Thymus (tissue), 11 donors: ENCODE measurements around the gene ASTN2. TPM values are rescaled to one million over a fixed set of nuclear protein-coding genes. Genes with fewer than 3 reads are reported as not detected.

Experiments
- DNase-seq, 9 donors: peaks; one replicate each; pipeline ENCODE4 v3.0.0-alpha.2; 2013; ENCODE audit warnings: low spot score in 9 of 9, low read depth in 6 of 9, missing footprints in 1 of 9
- H3K27ac ChIP-seq, 2 donors: one replicate each; pipeline ENCODE4 v1.5.1; 2013; ENCODE audit warnings: control low read depth in 1 of 2, low read depth in 1 of 2, low read length in 1 of 2, mild to moderate bottlenecking in 1 of 2, moderate library complexity in 1 of 2
- H3K27me3 ChIP-seq, 2 donors: one replicate each; pipeline ENCODE4 v1.5.1; 2013; ENCODE audit warnings: low read length in 1 of 2; ENCODE audit not compliant: control insufficient read depth in 2 of 2, insufficient read depth in 1 of 2
- H3K36me3 ChIP-seq, 2 donors: one replicate each; pipeline ENCODE4 v1.5.1; 2013; ENCODE audit warnings: low read length in 1 of 2, mild to moderate bottlenecking in 1 of 2, moderate library complexity in 1 of 2; ENCODE audit not compliant: control insufficient read depth in 2 of 2, insufficient read depth in 2 of 2
- H3K4me1 ChIP-seq, 2 donors: one replicate each; pipeline ENCODE4 v1.5.1; 2013; ENCODE audit warnings: low read length in 2 of 2; ENCODE audit not compliant: control insufficient read depth in 2 of 2, insufficient read depth in 2 of 2
- H3K4me3 ChIP-seq, 2 donors: one replicate each; pipeline ENCODE4 v1.5.1; 2013; ENCODE audit warnings: low read length in 2 of 2, control low read depth in 1 of 2, mild to moderate bottlenecking in 1 of 2
- H3K9me3 ChIP-seq, 2 donors: one replicate each; pipeline ENCODE4 v1.5.1; 2013; ENCODE audit warnings: low read length in 1 of 2, mild to moderate bottlenecking in 1 of 2; ENCODE audit not compliant: control insufficient read depth in 2 of 2, insufficient read depth in 1 of 2
- WGBS: extraction: QIAGEN DNeasy Blood & Tissue Kit; methylation state at CpG from one replicate; pipeline ENCODE4 v1.1.7; 2013; 5-methylcytosine and 5-hydroxymethylcytosine counted together
- polyA plus RNA-seq: library from polyadenylated mRNA; stranded (reverse); fragments of 200-250 nt; gene quantifications from one replicate; pipeline ENCODE4 v1.2.3, GENCODE V29; 2013
- total RNA-seq: library from RNA; stranded (reverse); fragments of 120-200 nt; gene quantifications from one replicate; pipeline ENCODE4 v1.2.4, GENCODE V29; 2013
- donor health status: healthy.

ASTN2 gene
- total and polyA plus RNA-seq, 2 donors, result 5.8 to 5.9 TPM

DNA sequence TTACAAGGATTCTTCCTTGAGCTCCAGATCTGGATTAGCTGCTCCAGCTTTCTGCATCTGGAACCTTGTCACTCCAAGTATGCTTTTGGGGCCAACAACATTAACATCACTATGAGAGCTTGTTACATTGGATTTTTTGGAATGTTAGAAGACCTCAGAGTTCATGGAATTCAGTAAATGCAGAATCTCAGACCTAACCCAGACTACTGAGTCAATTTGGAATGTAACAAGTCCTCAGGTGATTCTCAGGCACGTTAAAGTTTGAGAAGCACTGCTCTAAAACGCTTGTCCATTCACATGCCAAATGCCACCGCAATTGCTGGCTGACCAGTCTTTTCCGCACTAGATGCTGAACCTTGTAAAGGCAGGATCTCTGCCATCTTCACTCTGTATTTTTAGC, 979.2 kb downstream of the ASTN2 start:
- WGBS, result 70% methylated on average over 4 of the region's 4 CpGs
- H3K36me3 ChIP-seq, result no peaks in the 10 kb centered on the region

GRCh38 chr9:116434314-116434713, 980.5 kb downstream of the ASTN2 start:
- H3K9me3 ChIP-seq, result peaks cover 0 to 7% of the 10 kb centered on the region in 2 donors
- DNase-seq, result no peak
- no peaks in the 10 kb centered on the region for H3K4me1 ChIP-seq
- 83% methylated on average over 4 of the region's 4 CpGs for WGBS
- no peaks in the 10 kb centered on the region for H3K36me3 ChIP-seq
- no peak overlapping the region for H3K27ac ChIP-seq
- no peaks in the 10 kb centered on the region for H3K27me3 ChIP-seq
- no peak overlapping the region for H3K4me3 ChIP-seq

More for the DNA sequence above, 979.2 kb downstream of the ASTN2 start:
- Histone ChIP-seq H3K9me3 (peaks cover 0 to 7% of the 10 kb centered on the region in 2 donors), H3K27ac (no peak overlapping the region), H3K4me1 (no peaks in the 10 kb centered on the region), H3K27me3 (no peaks in the 10 kb centered on the region), H3K4me3 (no peak overlapping the region)
- no peak for DNase-seq

- H3K9me3 ChIP-seq, result peaks cover 0 to under 1% of the 10 kb centered on the region in 2 donors
- no peaks in the 10 kb centered on the region for H3K27me3 ChIP-seq
- H3K36me3 ChIP-seq, result no peaks in the 10 kb centered on the region
- WGBS, result 96% methylated on average over 1 of the region's 1 CpG
- H3K4me3 ChIP-seq, result no peak overlapping the region
- no peak overlapping the region for H3K27ac ChIP-seq
- no peak for DNase-seq
- no peaks in the 10 kb centered on the region for H3K4me1 ChIP-seq
These were observed 982.8 kb downstream of the ASTN2 start for GRCh38 chr9:116432051-116432450.

GRCh38 chr9:116430849-116431248, 984.0 kb downstream of the ASTN2 start:
- 96% methylated on average over 3 of the region's 3 CpGs for WGBS
- Histone ChIP-seq H3K9me3 (no peaks in the 10 kb centered on the region), H3K36me3 (no peaks in the 10 kb centered on the region), H3K4me1 (no peaks in the 10 kb centered on the region), H3K4me3 (no peak overlapping the region), H3K27me3 (no peaks in the 10 kb centered on the region), H3K27ac (no peak overlapping the region)
- DNase-seq, result no peak

- no peaks in the 10 kb centered on the region for H3K27me3 ChIP-seq
- no peak for DNase-seq
- no peak overlapping the region for H3K27ac ChIP-seq
- H3K4me3 ChIP-seq, result no peak overlapping the region
- H3K9me3 ChIP-seq, result no peaks in the 10 kb centered on the region
- no peaks in the 10 kb centered on the region for H3K4me1 ChIP-seq
- WGBS, result 94% methylated on average over 2 of the region's 2 CpGs
- H3K36me3 ChIP-seq, result no peaks in the 10 kb centered on the region
These were observed 989.6 kb downstream of the ASTN2 start for GRCh38 chr9:116425244-116425643.

DNA sequence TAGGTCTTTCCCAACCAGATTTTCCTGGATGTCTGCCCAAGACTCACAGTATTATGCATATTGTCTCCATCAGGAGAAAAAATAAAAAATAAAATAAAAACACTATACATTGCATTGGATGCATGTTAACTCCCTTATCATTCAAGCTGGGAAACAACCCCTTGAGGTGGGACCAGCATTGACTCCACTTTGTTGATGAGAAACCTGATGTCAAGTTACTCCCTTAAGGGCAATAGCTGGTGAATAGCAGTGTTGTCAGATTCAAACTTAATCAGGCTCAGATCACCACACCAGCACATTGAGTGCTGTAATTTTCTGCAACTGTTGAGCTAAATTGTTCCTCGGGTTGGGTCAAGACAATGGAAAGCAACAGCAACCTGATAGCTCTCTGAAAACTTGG, 991.7 kb downstream of the ASTN2 start:
- no peaks in the 10 kb centered on the region for H3K9me3 ChIP-seq
- H3K27ac ChIP-seq, result no peak overlapping the region
- no peak overlapping the region for H3K4me3 ChIP-seq
- H3K4me1 ChIP-seq, result no peaks in the 10 kb centered on the region
- no peak for DNase-seq
- 94% methylated on average over 1 of the region's 1 CpG for WGBS
- H3K36me3 ChIP-seq, result no peaks in the 10 kb centered on the region
- no peaks in the 10 kb centered on the region for H3K27me3 ChIP-seq

DNA sequence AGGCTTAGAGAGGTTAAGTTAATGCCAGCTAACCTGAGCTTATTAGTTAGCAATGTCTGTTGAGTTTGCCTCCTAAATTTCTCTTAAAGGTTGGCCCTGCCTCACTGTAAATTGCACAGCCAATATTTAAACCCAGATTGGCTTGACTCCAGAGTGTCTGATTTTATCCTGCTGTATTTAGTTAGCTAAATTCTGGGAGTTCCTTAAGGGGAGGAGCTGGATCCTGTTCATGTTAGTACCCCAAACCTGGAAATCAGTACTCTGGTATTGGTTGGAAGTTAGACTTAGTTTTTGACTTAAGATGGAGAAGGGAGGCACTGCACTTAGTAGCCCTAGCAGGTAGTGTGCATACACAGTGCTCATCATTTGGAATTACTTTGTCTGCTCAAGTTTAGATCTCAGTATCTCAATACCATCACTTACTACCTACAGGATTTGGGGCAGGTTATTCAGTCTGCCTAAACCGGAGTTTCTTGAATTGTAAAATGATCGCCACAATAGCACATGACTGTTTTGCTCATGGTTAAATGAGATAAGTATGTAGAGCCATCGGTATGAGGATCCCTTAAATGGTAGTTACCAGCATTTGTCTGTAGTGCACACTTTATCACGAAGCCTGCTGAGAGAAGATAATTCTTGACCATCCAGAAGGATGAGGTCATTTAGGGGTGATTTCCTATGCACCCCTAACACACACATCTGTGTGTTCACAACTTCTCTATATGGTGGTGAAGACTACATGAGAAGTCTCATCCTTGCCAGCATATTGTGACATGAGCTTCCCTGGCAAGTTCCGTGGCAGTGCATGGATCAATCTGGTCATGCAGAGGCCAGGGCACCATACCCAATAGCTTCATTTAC, 992.5 kb downstream of the ASTN2 start:
- DNase-seq, result no peak
- Histone ChIP-seq H3K27me3 (no peaks in the 10 kb centered on the region), H3K9me3 (no peaks in the 10 kb centered on the region), H3K27ac (no peak overlapping the region), H3K4me1 (no peaks in the 10 kb centered on the region), H3K4me3 (no peak overlapping the region), H3K36me3 (no peaks in the 10 kb centered on the region)
- WGBS, result 96% methylated on average over 5 of the region's 5 CpGs

GRCh38 chr9:116420993-116421538, 993.8 kb downstream of the ASTN2 start:
- WGBS, result 90% methylated on average over 1 of the region's 1 CpG
- Histone ChIP-seq H3K4me1 (no peaks in the 10 kb centered on the region), H3K27ac (no peak overlapping the region), H3K4me3 (no peak overlapping the region), H3K9me3 (no peaks in the 10 kb centered on the region), H3K36me3 (no peaks in the 10 kb centered on the region), H3K27me3 (no peaks in the 10 kb centered on the region)
- DNase-seq, result no peak

- 72% methylated on average over 3 of the region's 3 CpGs for WGBS
- Histone ChIP-seq H3K27me3 (no peaks in the 10 kb centered on the region), H3K4me3 (no peak overlapping the region), H3K9me3 (no peaks in the 10 kb centered on the region), H3K4me1 (no peaks in the 10 kb centered on the region), H3K27ac (no peak overlapping the region), H3K36me3 (no peaks in the 10 kb centered on the region)
- no peak for DNase-seq
These were observed 995.7 kb downstream of the ASTN2 start for GRCh38 chr9:116419181-116419580.
